OCI-M2 (cell line): ENCODE measurements around the gene PDHX.

ENCODE experiments used
- DNase-seq: peaks from one replicate; lab custom pipeline; 2025; ENCODE audit not compliant: unreplicated experiment; lab: John Stamatoyannopoulos, UW

Gene PDHX

DNA sequence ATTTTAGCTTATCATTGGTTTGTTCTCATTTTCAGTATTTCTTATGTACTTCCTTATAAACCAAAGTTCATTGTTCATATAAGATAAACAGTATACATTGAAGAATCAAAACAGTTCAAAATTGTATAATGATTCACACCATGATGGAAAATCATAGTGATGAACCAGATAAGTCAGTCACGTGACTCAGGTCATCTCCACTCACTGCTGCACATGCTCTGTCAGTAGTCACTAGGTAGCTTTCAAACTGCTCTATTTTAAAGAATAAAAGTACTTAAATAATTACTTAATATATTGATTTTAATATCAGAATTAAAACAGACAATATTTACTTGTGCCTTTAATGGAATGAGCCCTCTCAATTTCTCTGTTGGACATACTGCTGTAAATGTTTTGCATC lies 37.5 kb downstream of the PDHX start:
- DNase-seq = no peak

GRCh38 chr11:34957206-34957605 lies 40.8 kb downstream of the PDHX start:
- no peak for DNase-seq

GRCh38 chr11:34957606-34958005 lies 41.2 kb downstream of the PDHX start:
- DNase-seq = no peak

- no peak for DNase-seq
These were observed 43.4 kb downstream of the PDHX start for GRCh38 chr11:34959770-34960169.

GRCh38 chr11:34960277-34960676 lies 43.9 kb downstream of the PDHX start:
- DNase-seq = no peak

- DNase-seq = no peak
These were observed 45.6 kb downstream of the PDHX start for GRCh38 chr11:34962034-34962433.

DNA sequence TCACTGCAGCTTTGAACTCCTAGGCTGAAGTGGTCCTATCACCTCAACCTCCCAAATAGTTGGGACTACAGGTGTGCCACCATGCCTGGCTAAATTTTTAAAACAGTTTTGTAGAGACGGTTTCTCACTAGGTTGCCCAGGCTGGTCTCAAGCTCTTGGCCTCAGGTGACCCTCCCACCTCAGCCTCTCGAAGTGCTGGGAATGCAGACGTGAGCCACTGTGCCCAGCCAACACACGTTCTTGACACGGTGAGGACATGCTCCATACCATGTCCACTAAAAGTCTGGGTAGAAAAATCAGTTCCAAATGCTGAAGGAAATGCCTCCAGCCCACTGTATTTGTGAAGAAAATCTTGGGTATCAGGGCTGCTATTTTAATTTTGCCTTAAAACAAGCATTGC lies 46.9 kb downstream of the PDHX start:
- no peak for DNase-seq

DNA sequence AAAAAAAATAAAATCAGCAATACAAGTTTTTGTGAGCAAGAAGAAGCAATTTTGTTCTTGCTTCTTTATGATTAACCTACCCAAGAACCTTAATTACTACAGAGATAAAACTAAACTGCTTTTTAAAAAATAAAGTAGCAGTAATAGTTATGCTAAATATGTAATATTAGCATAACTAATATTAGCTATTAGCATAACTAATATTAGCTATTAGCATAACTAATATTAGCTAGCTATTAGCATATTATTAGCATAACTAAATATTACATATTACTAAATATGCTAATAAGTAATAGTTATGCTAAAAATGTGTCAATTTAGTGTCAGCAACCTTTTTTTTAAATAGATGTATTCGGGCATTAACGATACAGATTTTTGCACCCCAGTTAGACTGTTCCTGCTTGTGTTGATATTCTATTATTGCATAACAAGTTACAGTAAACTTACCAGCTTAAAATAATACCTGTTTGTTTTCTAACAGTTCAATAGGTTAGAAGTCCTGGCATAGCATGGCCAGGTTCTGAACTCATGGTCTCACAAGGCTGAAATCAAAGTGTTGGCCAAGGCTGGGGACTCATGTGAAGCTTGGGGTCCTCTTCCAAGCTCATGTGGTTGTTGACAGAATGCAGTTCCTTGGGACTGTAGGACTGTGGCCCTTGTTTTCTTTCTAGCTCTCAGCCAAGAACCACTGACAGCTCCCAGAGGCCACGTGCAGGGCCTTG lies 48.4 kb downstream of the PDHX start:
- DNase-seq = no peak

DNA sequence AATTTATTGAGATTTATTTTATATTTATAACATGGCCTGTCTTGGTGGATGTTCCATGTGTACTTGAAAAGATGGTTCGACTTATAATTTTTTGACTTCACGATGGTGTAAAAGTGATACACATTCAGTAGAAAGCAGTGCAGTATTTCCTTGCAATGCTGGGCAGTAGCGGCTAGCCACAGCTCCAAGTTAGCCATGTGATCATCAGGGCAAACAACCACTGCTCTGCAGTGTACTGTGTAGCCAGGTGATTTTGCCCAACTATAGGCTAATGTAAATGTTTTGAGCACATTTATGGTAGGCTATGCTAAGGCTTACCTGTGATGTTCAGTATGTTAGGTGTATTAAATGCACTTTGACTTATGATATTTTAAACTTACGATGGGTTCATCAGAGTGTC lies 52.4 kb downstream of the PDHX start:
- DNase-seq = no peak

DNA sequence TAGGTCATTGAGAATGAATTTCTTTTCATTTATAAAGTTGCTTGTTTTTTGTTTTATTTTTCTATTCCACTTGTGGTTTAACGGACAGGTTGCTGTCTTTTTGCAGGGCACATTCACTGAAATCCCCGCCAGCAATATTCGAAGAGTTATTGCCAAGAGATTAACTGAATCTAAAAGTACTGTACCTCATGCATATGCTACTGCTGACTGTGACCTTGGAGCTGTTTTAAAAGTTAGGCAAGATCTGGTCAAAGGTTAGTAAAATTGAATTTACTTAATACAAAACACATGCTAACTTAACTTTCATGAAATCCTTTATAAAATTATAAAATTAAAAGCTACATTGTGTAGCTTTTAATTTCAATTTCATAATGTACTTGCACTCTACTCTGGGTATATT lies 53.6 kb downstream of the PDHX start:
- DNase-seq = no peak

GRCh38 chr11:34970480-34970879 lies 54.1 kb downstream of the PDHX start:
- no peak for DNase-seq

DNA sequence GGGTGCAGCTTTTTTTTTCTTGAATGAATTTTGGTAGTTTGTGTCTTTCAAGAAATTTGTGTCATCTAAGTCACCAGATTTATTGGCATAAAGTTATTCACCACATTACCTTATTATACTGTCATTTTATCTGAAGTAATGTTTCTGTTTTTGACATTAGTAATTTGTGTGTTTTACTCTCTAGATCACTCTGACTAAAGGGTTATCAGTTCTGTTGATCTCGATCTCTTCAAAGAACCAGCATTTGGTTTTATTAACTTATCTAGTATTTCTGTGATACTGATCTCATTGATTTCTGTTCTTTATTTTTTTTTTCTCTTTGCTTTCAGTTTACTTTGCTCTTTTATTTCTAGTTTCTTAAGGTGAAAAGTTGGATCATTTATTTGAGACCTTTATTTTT lies 55.5 kb downstream of the PDHX start:
- no peak for DNase-seq

DNA sequence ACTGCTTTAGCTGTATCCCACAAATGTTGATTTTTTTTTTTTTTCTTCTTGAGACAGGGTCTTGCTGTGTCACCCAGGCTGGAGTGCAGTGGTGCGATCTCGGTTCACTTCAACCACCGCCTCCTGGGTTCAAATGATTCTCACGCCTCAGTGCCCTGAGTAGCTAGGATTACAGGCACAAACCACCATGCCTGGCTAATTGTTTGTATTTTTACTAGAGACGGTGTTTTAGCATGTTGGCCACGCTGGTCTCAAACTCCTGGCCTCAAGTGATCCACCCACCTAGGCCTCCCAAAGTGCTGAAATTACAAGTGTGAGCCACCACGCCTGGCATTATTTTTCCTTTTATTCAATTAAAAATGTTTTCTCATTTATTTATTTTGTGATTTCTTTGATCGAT lies 55.9 kb downstream of the PDHX start:
- DNase-seq = no peak

DNA sequence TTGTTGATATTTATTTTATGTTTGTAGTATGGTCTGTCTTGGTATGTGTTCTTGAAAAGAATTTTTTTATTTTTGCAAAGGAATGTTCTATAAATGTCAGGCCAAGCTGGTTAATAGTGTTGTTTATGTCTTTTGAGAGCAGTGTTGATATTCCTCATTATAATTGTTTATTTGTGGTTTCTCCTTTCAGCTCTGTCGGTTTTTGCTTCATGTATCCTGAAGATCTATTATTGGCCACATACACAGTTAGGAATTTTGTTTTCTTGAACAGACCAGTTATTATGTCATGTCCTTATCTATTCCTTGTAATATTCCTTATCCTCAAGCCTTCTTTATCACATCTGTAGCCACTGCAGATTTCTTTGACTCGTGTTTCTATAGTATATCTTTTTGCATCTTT lies 56.5 kb downstream of the PDHX start:
- no peak for DNase-seq

- DNase-seq = no peak
These were observed 59.1 kb downstream of the PDHX start for GRCh38 chr11:34975482-34975881.

DNA sequence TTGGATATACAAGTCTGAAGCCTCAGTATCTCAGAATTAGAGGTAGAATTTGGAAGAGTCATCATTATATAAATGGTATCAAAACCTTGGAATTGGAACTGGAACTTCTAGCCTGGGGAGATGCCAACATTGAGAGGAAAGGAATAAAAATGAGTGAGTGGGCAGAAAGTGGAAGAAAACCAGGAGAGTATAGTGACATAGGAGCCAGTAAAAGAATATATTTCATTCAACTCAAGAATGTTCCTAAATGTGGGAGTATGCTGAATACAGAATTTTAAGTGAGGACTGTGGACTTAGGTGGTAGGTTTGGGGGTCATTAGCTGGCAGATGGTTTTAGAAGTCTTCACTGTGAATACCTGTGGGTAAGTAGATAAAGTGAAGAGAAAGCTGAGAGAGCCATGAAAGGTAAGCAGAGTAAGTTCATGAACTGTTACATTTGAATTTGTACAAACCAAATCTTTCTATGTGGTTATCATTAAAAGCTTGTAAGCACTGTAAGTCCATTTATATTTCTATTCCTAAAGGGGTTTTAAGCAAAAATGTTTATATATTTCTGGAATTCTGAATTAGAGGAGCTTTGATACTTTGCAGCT lies 60.2 kb downstream of the PDHX start:
- no peak for DNase-seq

GRCh38 chr11:34977089-34977912 lies 60.9 kb downstream of the PDHX start:
- DNase-seq = no peak

DNA sequence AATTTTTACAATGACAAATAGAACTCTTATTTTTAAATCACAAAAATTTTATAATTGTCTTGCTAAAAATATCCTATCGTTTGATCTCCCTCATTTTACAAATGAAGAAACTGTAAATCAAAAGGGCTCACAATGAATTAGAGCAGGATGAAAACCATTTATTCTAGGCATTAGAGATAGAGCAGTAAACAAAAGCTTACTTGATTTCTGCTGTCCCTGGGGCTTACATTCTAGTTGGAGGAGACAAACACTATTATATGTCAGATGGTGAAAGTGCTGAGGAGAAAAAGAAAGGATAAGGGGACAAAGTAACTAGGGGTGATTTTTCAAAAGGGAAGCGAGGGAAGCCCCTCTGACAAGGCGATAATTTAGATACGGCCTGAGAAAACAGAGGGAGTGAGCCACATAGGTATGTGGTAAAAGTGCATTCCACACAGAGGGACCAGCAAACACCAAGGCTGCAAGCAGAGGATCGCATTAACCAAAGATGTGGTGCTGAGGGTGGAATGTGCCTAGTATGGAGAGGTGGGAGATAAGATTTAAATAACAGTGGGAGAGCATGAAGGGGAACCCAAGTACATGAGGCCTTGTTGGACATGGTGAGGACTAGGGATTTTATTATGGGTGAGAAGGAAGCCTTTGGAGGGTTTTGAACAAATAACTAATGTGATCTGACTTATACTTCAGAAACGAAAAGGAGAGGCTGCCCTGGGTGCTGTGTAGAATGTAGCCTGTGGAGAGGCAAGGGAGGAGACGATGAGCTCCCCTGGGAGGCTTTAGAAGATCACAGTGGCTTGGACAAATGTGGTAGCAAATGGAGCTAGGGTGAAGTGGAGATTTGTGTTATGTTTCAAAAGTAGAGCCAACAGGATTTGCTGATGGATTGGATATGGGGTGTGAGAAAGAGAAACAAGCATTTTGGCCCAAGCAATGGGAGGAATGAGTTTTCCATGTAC lies 62.1 kb downstream of the PDHX start:
- DNase-seq = no peak

- no peak for DNase-seq
These were observed 68.1 kb downstream of the PDHX start for GRCh38 chr11:34984514-34984913.

DNA sequence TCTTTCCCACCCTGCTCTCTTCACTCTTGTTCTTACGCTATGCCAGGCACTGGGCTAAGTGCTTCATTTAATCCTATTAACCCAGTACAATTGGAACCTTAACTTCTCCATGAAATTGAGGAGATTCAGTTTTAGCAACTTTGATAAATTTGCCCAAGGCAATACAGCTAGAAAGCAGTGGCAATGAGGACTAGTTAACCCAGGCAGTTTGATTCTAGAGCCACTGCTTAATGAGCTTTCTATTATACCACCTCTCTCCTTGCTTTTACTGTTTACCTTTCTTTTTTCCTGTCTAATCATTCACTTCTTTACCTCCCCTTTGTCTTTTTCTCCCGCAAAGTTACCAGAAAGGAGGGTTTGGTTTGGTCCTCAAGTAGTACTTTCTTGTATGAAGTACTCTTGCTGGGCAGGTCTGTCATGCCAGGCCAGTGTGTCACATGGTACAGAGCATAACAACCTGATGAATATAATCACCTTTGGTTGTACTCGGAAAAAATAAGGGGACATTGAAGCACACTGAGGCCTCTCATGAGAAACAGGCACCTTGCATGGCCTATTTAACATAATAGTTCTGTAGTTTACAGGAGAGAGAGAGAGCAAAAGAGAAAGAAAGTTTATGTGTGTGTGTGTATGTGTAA lies 70.6 kb downstream of the PDHX start:
- DNase-seq = no peak

- DNase-seq = no peak
These were observed 71.2 kb downstream of the PDHX start for GRCh38 chr11:34987617-34988016.
